Common myeloid progenitor, CD34-positive (primary cell): ENCODE results near the gene DCTPP1.

Experiments
- CTCF ChIA-PET: fragments of 350-600 bp; sonication (Branson Sonifier 250); formaldehyde crosslinking; loops from one replicate; lab custom pipeline; 2021; ENCODE audit warnings: antibody characterized with exemption; lab: Charles Lee
- POLR2A ChIA-PET: fragments of 350-600 bp; sonication (Branson Sonifier 250); formaldehyde crosslinking; loops from one replicate; lab custom pipeline; 2021; ENCODE audit warnings: antibody characterized with exemption; lab: Charles Lee
- DNase-seq, 3 donors: peaks; one replicate each; pipeline versions ENCODE4 v3.0.0 to v3.0.0-alpha.2; 2013
- H3K27ac ChIP-seq, 2 experiments: 1 replicate in 1 of 2; 2 replicates in 1 of 2; pipeline ENCODE4 v1.7.0; 2013; ENCODE audit warnings: inconsistent platforms in 2 of 2, low read length in 2 of 2, mild to moderate bottlenecking in 2 of 2, low read depth in 1 of 2, moderate library complexity in 1 of 2; ENCODE audit not compliant: severe bottlenecking in 2 of 2, insufficient read depth in 1 of 2, poor library complexity in 1 of 2
- H3K27me3 ChIP-seq, 5 experiments: replicated peaks in 2 of 5; 1 replicate in 3 of 5; 2 replicates in 2 of 5; pipeline versions ENCODE4 v1.6.1 to v1.7.0; 2013; ENCODE audit warnings: low read length in 4 of 5, mild to moderate bottlenecking in 2 of 5, moderate library complexity in 2 of 5, inconsistent platforms in 1 of 5; ENCODE audit not compliant: insufficient read depth in 5 of 5, control insufficient read depth in 4 of 5
- H3K36me3 ChIP-seq, 4 experiments: 1 replicate in 2 of 4; 2 replicates in 2 of 4; pipeline versions ENCODE4 v1.6.1 to v1.7.0; 2013; ENCODE audit warnings: low read length in 3 of 4, control low read depth in 1 of 4, mild to moderate bottlenecking in 1 of 4; ENCODE audit not compliant: control insufficient read depth in 4 of 4, insufficient read depth in 4 of 4
- H3K4me1 ChIP-seq, 4 experiments: 1 replicate in 3 of 4; 2 replicates in 1 of 4; pipeline versions ENCODE4 v1.6.1 to v1.7.1; 2013; ENCODE audit warnings: low read length in 3 of 4, mild to moderate bottlenecking in 3 of 4, control low read depth in 1 of 4, inconsistent platforms in 1 of 4, moderate library complexity in 1 of 4; ENCODE audit not compliant: control insufficient read depth in 4 of 4, insufficient read depth in 4 of 4; ENCODE audit errors: control extremely low read depth in 1 of 4
- H3K4me3 ChIP-seq, 7 experiments: 1 replicate in 4 of 7; 2 replicates in 3 of 7; pipeline versions ENCODE4 v1.5.1 to v1.7.0; 2013; ENCODE audit warnings: mild to moderate bottlenecking in 7 of 7, low read length in 6 of 7, moderate library complexity in 6 of 7, inconsistent platforms in 2 of 7, low read depth in 2 of 7, control low read depth in 1 of 7; ENCODE audit not compliant: insufficient read depth in 4 of 7, control insufficient read depth in 1 of 7; ENCODE audit errors: extremely low read depth in 1 of 7
- H3K9me3 ChIP-seq, 5 experiments: 1 replicate in 4 of 5; 2 replicates in 1 of 5; pipeline versions ENCODE4 v1.6.1 to v1.7.1; 2013; ENCODE audit warnings: low read length in 4 of 5, mild to moderate bottlenecking in 2 of 5, inconsistent platforms in 1 of 5, low read depth in 1 of 5, moderate library complexity in 1 of 5; ENCODE audit not compliant: control insufficient read depth in 4 of 5, insufficient read depth in 2 of 5; ENCODE audit errors: control extremely low read depth in 1 of 5
- WGBS: methylation state at CpG from one replicate; pipeline ENCODE4 v1.1.5; 2013; ENCODE audit not compliant: insufficient coverage; 5-methylcytosine and 5-hydroxymethylcytosine counted together

Gene DCTPP1

DNA sequence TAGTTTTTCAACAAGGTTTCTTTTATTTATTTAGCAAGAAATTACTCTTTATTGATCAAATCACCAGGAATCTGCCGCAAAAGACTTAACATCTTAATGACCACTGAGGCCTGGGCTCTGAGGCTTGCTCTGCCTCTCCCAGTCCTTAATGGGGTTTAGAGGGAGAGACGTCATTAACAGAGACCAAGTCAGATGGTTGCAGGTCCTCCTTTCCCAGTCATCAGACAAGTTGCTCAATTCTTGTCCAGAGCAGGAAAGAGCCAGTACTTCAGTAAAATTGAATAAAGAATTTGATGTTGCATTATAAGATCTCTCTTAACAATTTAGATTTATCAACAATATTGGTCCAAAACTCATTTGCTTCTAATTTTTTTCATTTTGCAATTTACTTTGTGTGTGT lies 13.8 kb upstream of the DCTPP1 start:
- ChIA-PET POLR2A (no interaction called here), CTCF (interaction anchor here (0.6 to 2.5 kb wide), 4 partner anchors 13 to 193 kb away, joined by 3 to 12 read pairs (median 4); partner anchors contain the start of gene DCTPP1)
- H3K4me1 ChIP-seq: peaks cover 3 to 38% (median 26%) of the 10 kb centered on the region in 4 experiments
- no peak for DNase-seq
- H3K27ac ChIP-seq: no peak overlapping the region
- WGBS: 100% methylated on average over 1 of the region's 2 CpGs
- H3K27me3 ChIP-seq: no peaks in the 10 kb centered on the region
- H3K4me3 ChIP-seq: no peak overlapping the region
- no peaks in the 10 kb centered on the region for H3K9me3 ChIP-seq
- H3K36me3 ChIP-seq: peaks cover 0 to 19% (median 10%) of the 10 kb centered on the region in 4 experiments

DNA sequence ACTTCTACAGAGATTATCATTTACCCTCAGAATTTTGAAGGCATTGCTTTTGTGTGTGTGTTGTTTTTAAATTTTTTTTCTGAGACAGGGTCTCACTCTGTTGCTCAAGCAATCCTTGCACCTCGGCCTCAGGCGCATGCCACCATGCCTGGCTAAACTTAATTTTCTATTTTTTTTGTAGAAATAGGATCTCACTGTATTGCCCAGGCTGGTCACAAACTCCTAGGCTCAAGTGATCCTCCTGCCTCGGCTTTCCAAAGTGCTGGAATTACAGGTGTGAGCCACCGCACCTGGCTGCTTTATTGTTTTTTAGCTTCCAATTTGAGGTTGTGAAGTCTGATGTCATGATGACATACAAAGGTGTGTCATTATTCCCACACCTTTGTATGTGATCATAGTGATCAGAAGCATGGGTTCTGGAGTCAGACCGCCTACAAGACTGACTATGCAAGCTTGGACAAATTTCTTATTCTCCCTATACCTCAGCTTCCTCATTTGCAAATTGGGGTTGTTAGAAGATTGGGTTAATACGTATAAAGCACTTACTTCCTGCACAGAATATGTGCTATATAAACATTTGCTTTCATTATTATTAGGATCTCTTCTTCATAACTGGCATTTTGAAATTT lies 10.0 kb upstream of the DCTPP1 start:
- CTCF ChIA-PET: interaction anchor here (1.7 to 1.8 kb wide), 2 partner anchors 9 to 10 kb away, joined by 4 to 5 read pairs; partner anchors contain the start of gene DCTPP1
- Histone ChIP-seq H3K9me3 (no peaks in the 10 kb centered on the region), H3K4me3 (no peak overlapping the region), H3K4me1 (peaks cover 3 to 23% (median 15%) of the 10 kb centered on the region in 4 experiments), H3K27me3 (no peaks in the 10 kb centered on the region), H3K27ac (no peak overlapping the region), H3K36me3 (peaks cover 0 to 19% (median 10%) of the 10 kb centered on the region in 4 experiments)
- DNase-seq: peak in 2 of 3 donors; percentile 48 to 58
- POLR2A ChIA-PET: interaction anchor here (0.6 to 1.1 kb wide), 2 partner anchors 22 to 24 kb away, joined by 3 to 4 read pairs; no protein-coding TSS in a partner anchor
- WGBS: 86% methylated on average over 4 of the region's 6 CpGs

GRCh38 chr16:30438835-30439234 lies 9.0 kb upstream of the DCTPP1 start:
- H3K9me3 ChIP-seq: no peaks in the 10 kb centered on the region
- ChIA-PET CTCF (interaction anchor here (1.2 to 1.8 kb wide), 2 partner anchors 9 to 10 kb away, joined by 3 to 5 read pairs; partner anchors contain the start of gene DCTPP1), POLR2A (no interaction called here)
- no peak overlapping the region for H3K27ac ChIP-seq
- H3K4me3 ChIP-seq: no peak overlapping the region
- H3K4me1 ChIP-seq: peaks cover 0 to 16% (median 6%) of the 10 kb centered on the region in 4 experiments
- peaks cover 0 to 10% (median 6%) of the 10 kb centered on the region in 4 experiments for H3K36me3 ChIP-seq
- no peak for DNase-seq
- WGBS: 89% methylated on average over 3 of the region's 5 CpGs
- H3K27me3 ChIP-seq: no peaks in the 10 kb centered on the region

- H3K27me3 ChIP-seq: no peaks in the 10 kb centered on the region
- H3K27ac ChIP-seq: no peak overlapping the region
- peaks cover 0 to 14% (median 3%) of the 10 kb centered on the region in 4 experiments for H3K4me1 ChIP-seq
- H3K4me3 ChIP-seq: no peak overlapping the region
- CTCF ChIA-PET: interaction anchor here (1.2 kb wide), 1 partner anchor 12 kb away, joined by 3 read pairs; no protein-coding TSS in a partner anchor
- WGBS: 100% methylated on average over 3 of the region's 3 CpGs
- no peaks in the 10 kb centered on the region for H3K9me3 ChIP-seq
- DNase-seq: no peak
- H3K36me3 ChIP-seq: no peaks in the 10 kb centered on the region
- POLR2A ChIA-PET: no interaction called here
These were observed 7.7 kb upstream of the DCTPP1 start for GRCh38 chr16:30437511-30438046.

DNA sequence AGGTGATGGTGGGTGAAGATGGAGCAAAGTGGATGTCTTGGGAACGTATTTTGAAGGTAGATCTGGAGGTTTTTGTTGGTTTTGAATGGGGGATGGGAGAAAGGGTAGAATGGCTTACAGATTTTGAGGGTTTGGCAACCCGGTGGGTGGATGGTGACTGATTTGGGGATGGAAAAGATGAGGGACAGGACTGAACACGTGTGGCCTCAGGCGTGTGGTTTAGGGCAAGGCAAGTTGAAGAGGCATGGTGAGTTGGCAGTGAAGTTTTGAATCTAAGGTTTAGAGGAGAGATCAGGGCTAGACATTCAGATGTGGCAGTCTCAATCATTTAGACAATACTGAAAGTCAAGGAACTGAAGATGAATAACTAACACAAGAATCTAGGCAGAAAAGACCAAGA lies 5.0 kb upstream of the DCTPP1 start:
- WGBS: 91% methylated on average over 4 of the region's 4 CpGs
- POLR2A ChIA-PET: no interaction called here

GRCh38 chr16:30430428-30430970 lies 669 bp upstream of the DCTPP1 start:
- Histone ChIP-seq H3K4me1 (peaks cover 3 to 21% (median 16%) of the 10 kb centered on the region in 4 experiments), H3K9me3 (no peaks in the 10 kb centered on the region), H3K36me3 (peaks cover 5 to 20% (median 10%) of the 10 kb centered on the region in 4 experiments), H3K27ac (peak overlapping the region in 1 of 2 experiments; percentile 76), H3K4me3 (peak overlapping the region in 2 of 7 experiments; percentile 12 to 42), H3K27me3 (no peaks in the 10 kb centered on the region)
- ChIA-PET CTCF (interaction anchor here (0.6 to 2.3 kb wide), 23 partner anchors 10 to 219 kb away, joined by 3 to 15 read pairs (median 4); partner anchors contain the start of genes SEPHS2 and ZNF747), POLR2A (interaction anchor here (1.3 to 1.7 kb wide), 2 partner anchors 12 to 21 kb away, joined by 3 to 9 read pairs; no protein-coding TSS in a partner anchor)
- WGBS: 57% methylated on average over 14 of the region's 19 CpGs
- no peak for DNase-seq

More for the DNA sequence above, 5.0 kb upstream of the DCTPP1 start:
- Histone ChIP-seq H3K36me3 (no peaks in the 10 kb centered on the region), H3K9me3 (no peaks in the 10 kb centered on the region), H3K27ac (no peak overlapping the region), H3K27me3 (no peaks in the 10 kb centered on the region), H3K4me3 (no peak overlapping the region), H3K4me1 (peaks cover 0 to 11% (median 6%) of the 10 kb centered on the region in 4 experiments)
- no peak for DNase-seq
- CTCF ChIA-PET: interaction anchor here (1.0 to 2.4 kb wide), 3 partner anchors 10 to 194 kb away, joined by 3 to 8 read pairs (median 3); no protein-coding TSS in a partner anchor
